HepG2 (cell line): ENCODE data around the gene ADAD2. TPM values are rescaled to one million over a fixed set of nuclear protein-coding genes. Genes with fewer than 3 reads are reported as not detected.

Source experiments
- ARID5B ChIP-seq: IDR thresholded peaks from 2 replicates; pipeline ENCODE4 v1.4.0; 2020; ENCODE audit warnings: mild to moderate bottlenecking, missing genetic modification reagents
- HMGXB4 ChIP-seq, 2 experiments: sonication (generic) in 1 of 2; formaldehyde crosslinking in 1 of 2; IDR thresholded peaks; 2 replicates each; pipeline versions ENCODE4 v1.4.0 to v1.6.1; 2018 to 2020; ENCODE audit warnings: missing genetic modification reagents in 2 of 2, borderline replicate concordance in 1 of 2, low read depth in 1 of 2, mild to moderate bottlenecking in 1 of 2, missing biosample characterization in 1 of 2
- HNRNPL ChIP-seq: fragments of 200-400 bp; formaldehyde crosslinking; IDR thresholded peaks from 2 replicates; pipeline ENCODE4 v1.6.1; 2017; ENCODE audit warnings: mild to moderate bottlenecking, low read depth, low read length
- NCOA1 ChIP-seq: sonication (generic); formaldehyde crosslinking; IDR thresholded peaks from 2 replicates; pipeline ENCODE4 v1.9.0; 2021; ENCODE audit warnings: missing genetic modification reagents
- NR2F1 ChIP-seq, 2 experiments: fragments of 450-650 bp in 1 of 2; formaldehyde crosslinking in 1 of 2; IDR thresholded peaks; 2 replicates each; pipeline versions ENCODE4 v1.5.0 to v1.6.1; 2016 to 2020; ENCODE audit warnings: mild to moderate bottlenecking in 1 of 2, missing compliant biosample characterization in 1 of 2, missing genetic modification reagents in 1 of 2, moderate library complexity in 1 of 2
- PBX3 ChIP-seq: sonication (generic); formaldehyde crosslinking; IDR thresholded peaks from 2 replicates; pipeline ENCODE4 v1.8.1; 2023; ENCODE audit warnings: missing genetic modification reagents, inconsistent platforms, borderline replicate concordance
- RARA ChIP-seq: IDR thresholded peaks from 2 replicates; pipeline ENCODE4 v1.6.1; 2016; ENCODE audit warnings: missing genetic modification reagents, missing compliant biosample characterization
- SKIL ChIP-seq: sonication (generic); formaldehyde crosslinking; IDR thresholded peaks from 2 replicates; pipeline ENCODE4 v1.8.0; 2022; ENCODE audit warnings: missing genetic modification reagents, mild to moderate bottlenecking, moderate library complexity, borderline replicate concordance
- SOX5 ChIP-seq: IDR thresholded peaks from 2 replicates; pipeline ENCODE4 v1.6.1; 2016; ENCODE audit warnings: borderline replicate concordance
- TRAFD1 ChIP-seq: sonication (generic); formaldehyde crosslinking; IDR thresholded peaks from 2 replicates; pipeline ENCODE4 v1.5.1; 2020; ENCODE audit warnings: missing genetic modification reagents, mild to moderate bottlenecking, borderline replicate concordance
- ZKSCAN1 ChIP-seq: fragments of 150-350 bp; IDR thresholded peaks from 2 replicates; pipeline ENCODE4 v1.6.1; 2014; ENCODE audit warnings: low read length
- ZNF225 ChIP-seq: sonication (generic); formaldehyde crosslinking; IDR thresholded peaks from 2 replicates; pipeline ENCODE4 v1.4.0; 2020; ENCODE audit warnings: mild to moderate bottlenecking, missing genetic modification reagents
- ZNF607 ChIP-seq: sonication (generic); formaldehyde crosslinking; IDR thresholded peaks from 2 replicates; pipeline ENCODE4 v1.5.1; 2020; ENCODE audit warnings: missing genetic modification reagents, mild to moderate bottlenecking, borderline replicate concordance
- ZNF703 ChIP-seq: sonication (generic); formaldehyde crosslinking; IDR thresholded peaks from 2 replicates; pipeline ENCODE4 v1.5.1; 2020; ENCODE audit warnings: missing genetic modification reagents, mild to moderate bottlenecking, moderate library complexity, borderline replicate concordance
- ZZZ3 ChIP-seq: sonication (generic); formaldehyde crosslinking; IDR thresholded peaks from 2 replicates; pipeline ENCODE4 v1.4.0; 2020; ENCODE audit warnings: missing genetic modification reagents, mild to moderate bottlenecking, borderline replicate concordance
- polyA plus RNA-seq, 8 experiments: library from polyadenylated mRNA; depleted of rRNA in 3 of 8; stranded (reverse) in 7 of 8; unstranded in 1 of 8; fragments of >200 nt; fragmentation: Illumina TruSeq in 4 of 8; extraction: Trizol in 4 of 8; gene quantifications; 2 replicates each; pipeline versions ENCODE4 v1.2.1 to v1.2.3, GENCODE V29; 2011 to 2016; ENCODE audit warnings: low read depth in 4 of 8, missing spikeins in 1 of 8, mixed read lengths in 1 of 8; ENCODE audit not compliant: insufficient read depth in 1 of 8
- total RNA-seq, 5 experiments: library from RNA; depleted of rRNA; stranded (reverse); fragments of >200 nt; fragmentation: Illumina TruSeq; extraction: Trizol; gene quantifications; 2 replicates each; pipeline ENCODE4 v1.2.3, GENCODE V29; 2016; ENCODE audit warnings: low read depth in 1 of 5

Gene ADAD2
- total and polyA plus RNA-seq, 2 of the 13 experiments (the other 11 are each of a cell fraction or from before 2014, with no cell fraction given), result not detected

GRCh38 chr16:84176192-84177053 lies 14.5 kb upstream of the ADAD2 start (continued):
- TF ChIP-seq PBX3 (CRISPR knock-in tag) (no peak), ZNF607 (0 out of 2 replicates have a peak, but pooled peaks have one; percentile 38), ZZZ3 (CRISPR knock-in tag) (no peak), HNRNPL (0 out of 2 replicates have a peak, but pooled peaks have one; percentile 54), NR2F1 (CRISPR knock-in tag; IDR thresholded peaks at IDR 0.05) (no peak), SOX5 (CRISPR knock-in tag) (no peak), ZNF225 (CRISPR knock-in tag) (0 out of 2 replicates have a peak, but pooled peaks have one; percentile 16), TRAFD1 (CRISPR knock-in tag) (no peak), ZKSCAN1 (no peak), ZNF703 (no peak), RARA (CRISPR knock-in tag) (peak; percentile 56; the same call in 1 of the 2 replicates), HMGXB4 (CRISPR knock-in tag; IDR thresholded peaks at IDR 0.05; ENCODE audit: borderline replicate concordance in 1 of 2, low read depth in 1 of 2) (0 out of 4 replicates have a peak, but pooled peaks have one; percentile 2 to 16), ARID5B (no peak), NCOA1 (CRISPR knock-in tag) (no peak), SKIL (CRISPR knock-in tag) (no peak)
